Measurements from ENCODE around the gene ACKR2. TPM values are rescaled to one million over a fixed set of nuclear protein-coding genes. Genes with fewer than 3 reads are reported as not detected.

ACKR2 gene
- total RNA-seq, 2 donors from 2014 or later, result 0.78 to 6.2 TPM

- H3K27ac ChIP-seq, result peak overlapping the region in 1 of 2 donors; percentile 95
- H3K4me1 ChIP-seq, result peaks cover 0 to 52% of the 10 kb centered on the region in 2 donors
- no peaks in the 10 kb centered on the region for H3K9me3 ChIP-seq
- H3K36me3 ChIP-seq, result no peaks in the 10 kb centered on the region
- H3K27me3 ChIP-seq, result no peaks in the 10 kb centered on the region
- DNase-seq (ENCODE audit: low spot score), result no peak
- no peak overlapping the region for H3K4me3 ChIP-seq
- no peak for TF ChIP-seq CTCF (IDR thresholded peaks at IDR 0.05)
Observed at GRCh38 chr3:42801784-42802183, 7.5 kb upstream of the ACKR2 start.

- no peaks in the 10 kb centered on the region for H3K9me3 ChIP-seq
- H3K27me3 ChIP-seq, result no peaks in the 10 kb centered on the region
- H3K4me1 ChIP-seq, result peaks cover 0 to 52% of the 10 kb centered on the region in 2 donors
- no peak for TF ChIP-seq CTCF (IDR thresholded peaks at IDR 0.05)
- H3K36me3 ChIP-seq, result no peaks in the 10 kb centered on the region
- peak overlapping the region; percentile 95 to 98 for H3K27ac ChIP-seq
- H3K4me3 ChIP-seq, result peak overlapping the region; percentile 74 to 79
- no peak for DNase-seq (ENCODE audit: low spot score)
Observed at GRCh38 chr3:42802876-42803413, 6.3 kb upstream of the ACKR2 start.

GRCh38 chr3:42803414-42804105 is 5.7 kb upstream of the ACKR2 start:
- Histone ChIP-seq H3K27ac (peak overlapping the region; percentile 95 to 98), H3K4me1 (peaks cover 0 to 52% of the 10 kb centered on the region in 2 donors), H3K36me3 (no peaks in the 10 kb centered on the region), H3K9me3 (no peaks in the 10 kb centered on the region), H3K4me3 (peak overlapping the region; percentile 74 to 79), H3K27me3 (no peaks in the 10 kb centered on the region)
- DNase-seq (ENCODE audit: low spot score), result peak; percentile 63
- no peak for TF ChIP-seq CTCF (IDR thresholded peaks at IDR 0.05)

- TF ChIP-seq CTCF (IDR thresholded peaks at IDR 0.05), result no peak
- Histone ChIP-seq H3K4me1 (peaks cover 0 to 52% of the 10 kb centered on the region in 2 donors), H3K27ac (peak within 1 kb of the TSS; percentile 95 to 98), H3K4me3 (peak within 1 kb of the TSS; percentile 74 to 79), H3K9me3 (no peaks in the 10 kb centered on the region), H3K27me3 (no peaks in the 10 kb centered on the region), H3K36me3 (no peaks in the 10 kb centered on the region)
- DNase-seq (ENCODE audit: low spot score), result peak; percentile 96
Observed at GRCh38 chr3:42804106-42804830, 5.0 kb upstream of the ACKR2 start, which contains the start of gene HIGD1A. Gene HIGD1A, minus strand, starts transcription at chr3:42804490. Its CDS starts 10,237 bp downstream, at chr3:42794253.

- H3K27me3 ChIP-seq, result no peaks in the 10 kb centered on the region
- peak overlapping the region; percentile 95 to 98 for H3K27ac ChIP-seq
- no peaks in the 10 kb centered on the region for H3K36me3 ChIP-seq
- no peaks in the 10 kb centered on the region for H3K9me3 ChIP-seq
- peaks cover 0 to 46% of the 10 kb centered on the region in 2 donors for H3K4me1 ChIP-seq
- peak overlapping the region; percentile 74 to 79 for H3K4me3 ChIP-seq
- TF ChIP-seq CTCF (IDR thresholded peaks at IDR 0.05), result no peak
- DNase-seq (ENCODE audit: low spot score), result no peak
Observed at GRCh38 chr3:42804831-42805132, 4.5 kb upstream of the ACKR2 start.
